GM08714 (cell line): ENCODE data around the gene PPP2R2C.

Experiments
- H3K4me3 ChIP-seq: fragments of 200-500 bp; sonication (Bioruptor generic); 2 replicates; pipeline ENCODE4 v1.5.1; 2014; ENCODE audit warnings: mild to moderate bottlenecking, low read length, inconsistent platforms
- ZNF274 ChIP-seq: IDR thresholded peaks from 2 replicates; pipeline ENCODE4 v1.6.1; 2012; ENCODE audit warnings: mild to moderate bottlenecking, low read depth, low read length

The PPP2R2C gene

DNA sequence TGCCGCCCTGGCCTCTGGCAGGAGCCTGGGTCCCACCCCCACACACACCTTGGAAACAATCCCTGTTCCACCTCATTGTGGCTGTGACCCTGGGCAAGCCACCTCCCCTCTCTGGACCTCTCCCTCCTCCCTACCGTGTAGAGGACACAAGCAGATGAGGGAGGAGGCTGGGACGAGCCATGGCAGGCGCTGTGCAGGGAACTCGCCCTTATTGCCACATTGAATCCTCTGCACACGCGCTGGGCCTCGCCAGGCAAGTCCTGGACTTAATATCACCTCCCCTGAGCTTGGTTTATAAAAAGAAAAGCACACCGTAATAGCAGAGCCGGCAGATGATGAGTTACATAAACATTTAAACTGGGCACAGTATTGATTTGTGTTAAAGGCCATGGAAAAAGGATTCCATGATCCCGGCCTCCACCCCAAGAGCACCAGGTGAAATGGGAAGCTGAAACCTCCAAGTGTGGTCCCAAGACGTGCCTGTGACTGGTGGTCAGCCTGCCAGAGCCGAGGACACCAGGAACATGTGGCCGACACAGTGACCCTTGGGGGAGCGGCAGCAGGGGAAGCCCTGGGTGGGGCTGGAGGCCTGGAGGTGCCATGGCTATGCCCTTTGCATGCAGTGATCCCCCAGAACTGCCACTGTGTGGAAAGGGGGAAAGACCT lies 81.1 kb downstream of the PPP2R2C start:
- no peak for TF ChIP-seq ZNF274
- H3K4me3 ChIP-seq, result no peak overlapping the region

DNA sequence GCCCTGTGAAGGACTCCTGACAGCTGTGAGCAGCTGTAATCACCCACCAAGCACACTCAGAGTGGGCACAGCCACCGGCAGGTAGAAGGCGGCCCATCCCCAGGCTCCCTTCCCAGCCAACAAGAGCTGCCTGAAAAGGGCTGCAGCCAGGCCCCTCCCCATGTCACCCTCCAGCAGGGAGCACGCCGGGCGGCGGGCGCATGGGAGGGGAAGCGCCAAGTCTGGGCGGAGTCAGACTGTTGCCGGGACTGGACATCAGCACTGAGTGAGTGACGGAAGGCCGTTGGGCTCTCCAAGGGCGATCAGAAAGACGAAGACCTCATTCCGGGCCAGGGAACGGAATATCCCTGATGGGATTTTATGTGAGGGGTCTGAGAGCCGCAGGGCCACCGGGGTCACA lies 82.1 kb downstream of the PPP2R2C start:
- H3K4me3 ChIP-seq, result no peak overlapping the region
- no peak for TF ChIP-seq ZNF274

DNA sequence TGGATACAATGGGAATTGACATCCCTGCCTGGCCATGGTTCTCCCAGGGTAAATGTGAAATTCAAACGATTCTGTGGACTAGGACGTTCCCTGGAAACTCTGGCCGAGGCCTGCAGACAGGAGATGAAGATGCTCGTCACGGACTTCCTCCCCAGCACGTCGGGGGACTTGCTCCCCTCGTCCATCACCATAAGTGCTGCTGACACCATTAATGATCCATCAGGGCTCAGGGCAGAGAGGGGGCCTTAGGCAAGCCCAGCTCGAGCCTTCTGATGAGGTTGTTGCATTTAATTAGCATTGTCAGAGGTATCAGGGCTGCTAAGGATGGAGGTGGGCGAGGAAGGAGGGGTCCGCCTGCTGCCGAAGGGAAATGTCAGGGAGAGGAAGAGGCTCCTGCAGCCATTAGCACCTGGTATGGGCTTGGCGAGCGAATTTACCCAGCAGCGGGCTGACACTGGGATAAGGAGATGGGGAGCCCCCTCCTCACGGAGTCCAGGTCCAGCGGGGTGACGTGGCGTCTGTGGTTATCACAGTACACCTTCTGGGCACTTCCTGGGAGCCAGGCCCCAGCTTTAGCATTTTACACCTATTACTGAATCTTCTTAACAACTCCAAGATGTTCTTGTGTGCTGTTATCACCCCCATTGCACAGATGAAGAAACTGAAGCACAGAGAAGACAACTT lies 83.1 kb downstream of the PPP2R2C start:
- TF ChIP-seq ZNF274, result no peak
- H3K4me3 ChIP-seq, result no peak overlapping the region

DNA sequence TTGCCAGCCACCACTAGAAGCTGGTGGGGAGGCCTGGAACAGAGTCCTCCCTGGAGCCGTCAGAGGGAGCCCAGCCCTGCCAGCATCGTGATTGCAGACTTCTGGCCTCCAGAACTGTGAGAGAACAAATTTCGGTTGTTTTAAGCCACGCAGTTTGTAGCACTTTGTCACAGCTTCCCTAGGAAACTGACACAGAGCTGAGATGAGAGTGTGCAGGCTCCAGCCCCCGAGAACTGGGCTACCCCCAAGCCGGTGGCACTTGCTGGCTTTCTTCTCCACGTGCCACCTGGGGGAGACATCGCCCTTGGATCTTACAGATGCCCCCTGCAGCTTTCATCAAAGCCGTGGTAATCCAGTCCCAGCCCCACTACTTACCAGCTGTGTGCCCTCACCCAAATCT lies 83.7 kb downstream of the PPP2R2C start:
- no peak for TF ChIP-seq ZNF274
- H3K4me3 ChIP-seq, result no peak overlapping the region

DNA sequence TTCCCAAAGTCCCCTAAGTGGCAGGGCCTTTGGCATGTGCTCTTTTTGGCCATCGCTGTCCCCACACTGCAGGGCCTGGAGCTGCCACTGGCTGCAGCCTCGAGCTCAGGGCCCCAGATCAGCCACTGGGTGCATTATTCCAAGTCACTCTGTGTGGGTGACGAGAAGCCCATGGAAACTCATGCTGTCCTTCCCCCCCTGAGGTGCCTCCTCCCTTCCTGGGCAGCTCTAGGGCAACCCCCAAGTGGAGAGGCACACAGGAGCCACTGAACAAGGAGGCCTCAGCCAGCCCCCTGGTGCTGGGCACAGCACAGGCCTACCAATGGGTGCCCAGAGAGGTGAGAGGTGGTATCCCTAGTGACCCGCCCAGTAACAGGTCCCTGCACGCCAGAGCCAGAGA lies 84.5 kb downstream of the PPP2R2C start:
- TF ChIP-seq ZNF274, result no peak
- no peak overlapping the region for H3K4me3 ChIP-seq

DNA sequence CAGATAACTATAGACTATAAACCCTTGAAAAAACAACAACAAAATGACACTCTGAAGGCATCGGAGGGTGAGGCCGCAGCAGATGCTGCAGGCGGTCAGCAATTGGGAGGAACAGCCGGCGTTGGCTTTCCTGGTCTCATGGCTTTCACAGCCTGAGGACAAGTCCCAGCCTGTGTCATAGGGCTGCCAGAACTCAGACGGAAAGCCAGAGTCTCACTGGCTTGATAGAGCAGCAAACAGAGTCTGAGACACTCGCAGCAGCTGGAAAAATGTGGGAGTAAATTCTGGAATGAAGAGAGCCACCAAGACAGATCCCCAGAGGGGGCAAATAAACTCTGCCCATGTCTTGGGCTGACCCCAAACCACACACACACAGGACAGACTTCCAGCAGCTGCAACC lies 86.3 kb downstream of the PPP2R2C start:
- H3K4me3 ChIP-seq, result no peak overlapping the region
- no peak for TF ChIP-seq ZNF274

DNA sequence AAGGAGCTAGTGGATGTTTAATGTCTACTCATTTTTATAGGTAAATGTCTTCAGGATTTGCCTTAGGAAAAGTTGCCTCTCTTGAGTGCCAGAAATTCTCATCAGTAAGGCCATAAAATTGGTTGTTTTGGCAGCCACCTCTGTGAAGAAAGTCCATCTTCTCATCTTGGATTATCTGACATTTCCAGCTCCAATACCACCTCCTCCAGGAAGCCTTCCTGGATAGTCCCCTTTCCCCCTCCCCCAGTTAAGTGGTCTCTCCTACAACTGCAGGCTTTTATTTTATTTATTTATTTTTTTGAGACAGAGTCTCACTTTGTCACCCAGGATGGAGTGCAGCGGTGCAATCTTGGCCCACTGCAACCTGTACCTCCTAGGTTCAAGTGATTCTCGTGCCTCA lies 87.1 kb downstream of the PPP2R2C start:
- no peak overlapping the region for H3K4me3 ChIP-seq
- no peak for TF ChIP-seq ZNF274

DNA sequence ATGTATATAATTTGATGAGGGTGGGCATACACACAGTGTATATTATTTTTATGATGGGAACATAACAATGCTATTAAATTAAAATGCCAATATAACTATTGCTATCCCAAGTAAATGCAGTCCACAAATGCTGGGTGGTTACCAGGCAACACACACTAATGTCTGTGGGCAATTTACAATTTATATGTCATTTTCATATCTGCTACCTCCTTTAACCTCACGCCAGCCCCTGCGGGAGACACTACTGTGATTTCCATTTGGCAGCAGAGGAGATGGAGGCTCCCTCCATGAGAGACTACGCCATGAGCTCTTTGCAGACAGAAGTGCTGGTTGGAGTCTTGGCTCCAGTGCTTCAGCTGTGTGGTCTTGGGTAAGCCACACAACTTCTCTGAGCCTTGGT lies 87.9 kb downstream of the PPP2R2C start:
- no peak for TF ChIP-seq ZNF274
- no peak overlapping the region for H3K4me3 ChIP-seq

DNA sequence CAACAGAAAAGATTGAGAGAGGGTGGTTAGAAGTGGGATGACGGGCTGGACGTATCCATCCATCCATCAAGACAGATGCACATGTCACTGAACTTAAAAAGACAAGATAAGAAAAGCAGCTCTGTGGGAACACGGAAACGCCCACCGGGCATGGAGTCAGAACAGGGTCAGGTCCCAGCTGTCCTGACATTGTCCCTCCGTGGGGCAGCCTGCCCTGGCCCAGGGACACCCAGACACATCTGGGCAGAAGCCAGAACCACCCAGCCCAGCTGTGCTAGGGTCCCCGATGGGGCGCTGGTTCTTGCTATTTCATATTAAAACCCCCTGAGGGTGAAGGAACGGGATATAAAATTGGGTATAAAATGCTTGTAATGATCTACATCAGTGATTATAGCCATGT lies 88.5 kb downstream of the PPP2R2C start:
- no peak overlapping the region for H3K4me3 ChIP-seq
- TF ChIP-seq ZNF274, result no peak

DNA sequence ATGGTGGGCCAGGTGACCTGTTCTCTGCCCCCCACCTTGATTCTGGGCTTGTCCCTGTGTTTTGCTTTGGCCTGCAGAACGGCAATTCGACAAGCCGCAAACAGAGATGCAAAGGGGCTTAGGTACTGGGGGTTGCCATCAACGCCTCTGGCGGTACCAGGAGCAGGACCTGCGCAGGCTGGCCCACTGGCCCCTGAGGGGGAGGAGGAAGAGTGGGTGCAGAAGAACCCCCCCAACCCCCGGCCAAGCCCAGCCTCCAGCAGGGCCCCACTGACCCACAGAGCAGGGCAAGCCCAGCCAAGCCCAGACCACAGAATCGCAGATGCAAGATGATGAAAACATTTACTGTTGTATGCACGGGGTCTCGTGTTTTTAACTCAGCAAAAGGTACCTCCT lies 89.4 kb downstream of the PPP2R2C start:
- H3K4me3 ChIP-seq, result no peak overlapping the region
- no peak for TF ChIP-seq ZNF274

DNA sequence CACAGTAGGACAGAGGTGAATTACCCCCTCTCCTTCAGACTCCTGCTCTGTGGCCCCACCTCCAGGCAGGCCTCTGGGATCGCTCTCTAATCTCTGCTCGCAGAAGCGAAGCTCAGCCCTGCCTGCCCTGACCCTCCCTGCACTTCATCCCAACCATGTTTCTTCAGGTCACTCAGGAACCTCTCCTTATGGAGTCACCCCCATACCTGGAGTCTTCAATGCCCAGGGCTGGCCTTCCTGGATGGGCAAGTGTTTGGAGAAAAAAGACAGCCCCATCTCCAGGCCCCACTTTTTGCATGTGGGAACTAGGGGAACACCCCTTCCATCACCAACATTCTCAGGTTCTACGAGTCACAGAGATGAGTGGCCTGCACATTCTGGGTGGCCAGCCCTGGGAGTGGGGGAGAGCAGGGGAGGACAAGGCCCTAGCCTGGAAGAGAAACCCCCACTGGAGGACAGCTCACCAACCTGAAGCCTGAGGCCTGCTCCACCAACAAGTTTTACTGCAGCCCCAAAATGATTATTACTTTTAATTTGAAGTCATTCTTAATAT lies 90.8 kb downstream of the PPP2R2C start:
- H3K4me3 ChIP-seq, result no peak overlapping the region
- TF ChIP-seq ZNF274, result no peak

DNA sequence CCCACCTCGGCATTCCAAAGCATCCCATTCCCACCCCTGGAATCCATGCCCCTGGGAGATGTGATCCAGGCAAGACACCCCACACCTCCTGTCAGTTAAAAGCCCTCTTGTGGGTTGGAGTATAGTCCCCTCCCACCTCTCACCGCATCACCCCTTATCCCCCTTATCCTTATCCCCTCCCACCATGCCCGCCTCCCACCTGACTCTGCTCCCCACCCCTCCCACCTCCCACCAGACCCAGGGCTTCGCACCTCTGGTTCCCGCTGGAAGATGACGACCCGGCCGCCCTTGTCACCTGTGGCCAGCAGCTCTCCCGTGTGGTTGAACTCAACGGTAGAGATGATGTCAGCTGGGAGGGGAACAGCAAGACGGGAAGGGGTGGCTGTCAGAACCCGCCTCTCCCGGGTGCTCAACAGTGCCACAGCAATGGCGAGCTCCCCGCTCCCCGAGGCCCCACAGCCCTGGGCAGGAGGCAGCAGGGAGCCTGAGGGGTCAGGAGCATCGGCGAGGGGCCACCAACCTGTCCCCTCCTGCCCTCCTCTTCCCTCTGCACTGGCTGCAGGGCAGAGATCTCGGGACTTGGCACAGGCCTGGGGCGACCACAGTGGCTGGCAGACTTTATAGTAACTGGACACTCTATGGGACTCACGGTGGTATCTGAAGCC lies 91.5 kb downstream of the PPP2R2C start:
- no peak for TF ChIP-seq ZNF274
- no peak overlapping the region for H3K4me3 ChIP-seq

DNA sequence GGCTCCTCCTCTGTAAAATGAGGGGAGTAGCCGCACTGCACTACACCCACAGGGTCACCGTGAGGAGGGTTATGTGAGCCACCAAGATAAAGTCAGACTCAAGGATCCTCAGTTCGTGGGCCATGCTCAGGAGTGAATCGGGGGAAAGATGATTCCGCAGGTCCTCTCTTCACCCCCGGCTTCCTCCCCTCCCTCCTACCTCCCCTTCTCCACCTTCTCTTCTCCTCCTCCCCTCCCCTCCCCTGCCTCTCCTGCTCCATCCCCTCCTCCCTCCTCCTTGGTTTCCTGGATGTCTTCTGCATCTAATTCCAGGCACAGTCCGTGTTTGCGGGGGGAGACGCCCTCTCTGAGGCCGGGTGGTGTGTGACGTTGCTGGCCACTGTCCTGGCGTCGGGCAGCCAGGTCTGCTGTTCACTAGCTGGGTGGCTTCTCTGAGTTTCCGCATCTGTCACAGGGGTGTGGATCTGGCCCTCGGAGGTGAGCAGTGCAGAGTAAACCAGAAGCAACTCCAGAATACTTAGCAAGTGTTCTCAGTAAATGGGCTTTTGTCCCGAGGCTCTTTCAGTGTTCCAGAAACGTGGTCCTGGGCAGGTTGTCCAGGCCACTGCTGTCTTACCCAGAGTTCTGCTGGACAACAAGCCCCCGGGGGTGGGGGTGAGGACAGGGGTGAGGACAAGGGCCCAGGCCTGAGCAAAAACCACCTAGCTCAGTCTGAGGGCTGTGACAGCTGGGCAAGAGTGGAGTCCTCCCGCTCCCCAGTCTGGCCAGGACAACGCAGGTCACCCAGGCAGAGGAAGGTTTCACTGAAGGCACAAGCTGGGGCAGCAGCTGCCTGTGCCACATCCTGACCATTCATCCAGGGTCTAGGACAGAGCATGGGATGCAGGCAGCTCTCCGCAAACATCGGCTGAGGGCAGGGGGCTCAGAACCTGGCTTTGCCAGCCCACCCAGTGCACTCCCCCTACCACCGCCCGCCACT lies 92.4 kb downstream of the PPP2R2C start:
- no peak for TF ChIP-seq ZNF274

More for the DNA sequence above, 92.4 kb downstream of the PPP2R2C start:
- H3K4me3 ChIP-seq, result no peak overlapping the region
